HG03342 (cell line): ENCODE measurements around the gene PDE6B.
"Not testable (repeated sequence)": the region's sequence is repeated elsewhere in the genome, so short reads cannot be mapped to it uniquely, and the experiment has no call there.

ENCODE experiments used
- ATAC-seq: cut with Tn5 transposase; IDR thresholded peaks from one replicate; pipeline ENCODE4 v1.9.1; 2021; ENCODE audit warnings: mild to moderate bottlenecking, moderate library complexity; ENCODE audit not compliant: unreplicated experiment

PDE6B gene

DNA sequence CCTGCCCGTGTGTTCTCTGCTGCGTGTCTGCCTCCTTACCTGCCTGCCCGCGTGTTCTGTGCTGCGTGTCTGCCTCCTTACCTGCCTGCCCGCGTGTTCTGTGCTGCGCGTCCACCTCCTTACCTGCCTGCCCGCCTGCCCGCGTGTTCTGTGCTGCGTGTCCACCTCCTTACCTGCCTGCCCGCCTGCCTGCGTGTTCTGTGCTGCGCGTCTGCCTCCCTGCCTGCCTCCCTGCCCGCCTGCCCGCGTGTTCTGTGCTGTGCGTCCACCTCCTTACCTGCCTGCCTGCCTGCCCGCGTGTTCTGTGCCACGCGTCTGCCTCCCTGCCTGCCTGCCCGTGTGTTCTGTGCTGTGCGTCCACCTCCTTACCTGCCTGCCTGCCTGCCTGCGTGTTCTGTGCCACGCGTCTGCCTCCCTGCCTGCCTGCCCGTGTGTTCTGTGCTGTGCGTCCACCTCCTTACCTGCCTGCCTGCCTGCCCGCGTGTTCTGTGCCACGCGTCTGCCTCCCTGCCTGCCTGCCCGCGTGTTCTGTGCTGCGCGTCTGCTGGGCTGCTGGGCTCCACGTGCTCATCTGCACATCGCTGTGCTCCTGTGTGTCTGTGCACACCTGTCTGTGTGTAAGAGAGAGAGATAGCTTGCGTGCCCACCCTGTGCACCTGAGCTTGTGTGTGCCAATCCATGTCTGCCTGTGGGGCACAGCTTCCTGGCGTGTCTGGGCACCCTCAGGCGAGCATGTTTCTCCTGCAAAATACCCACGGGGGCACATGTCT, 9.9 kb downstream of the PDE6B start:
- not testable (repeated sequence) for ATAC-seq

DNA sequence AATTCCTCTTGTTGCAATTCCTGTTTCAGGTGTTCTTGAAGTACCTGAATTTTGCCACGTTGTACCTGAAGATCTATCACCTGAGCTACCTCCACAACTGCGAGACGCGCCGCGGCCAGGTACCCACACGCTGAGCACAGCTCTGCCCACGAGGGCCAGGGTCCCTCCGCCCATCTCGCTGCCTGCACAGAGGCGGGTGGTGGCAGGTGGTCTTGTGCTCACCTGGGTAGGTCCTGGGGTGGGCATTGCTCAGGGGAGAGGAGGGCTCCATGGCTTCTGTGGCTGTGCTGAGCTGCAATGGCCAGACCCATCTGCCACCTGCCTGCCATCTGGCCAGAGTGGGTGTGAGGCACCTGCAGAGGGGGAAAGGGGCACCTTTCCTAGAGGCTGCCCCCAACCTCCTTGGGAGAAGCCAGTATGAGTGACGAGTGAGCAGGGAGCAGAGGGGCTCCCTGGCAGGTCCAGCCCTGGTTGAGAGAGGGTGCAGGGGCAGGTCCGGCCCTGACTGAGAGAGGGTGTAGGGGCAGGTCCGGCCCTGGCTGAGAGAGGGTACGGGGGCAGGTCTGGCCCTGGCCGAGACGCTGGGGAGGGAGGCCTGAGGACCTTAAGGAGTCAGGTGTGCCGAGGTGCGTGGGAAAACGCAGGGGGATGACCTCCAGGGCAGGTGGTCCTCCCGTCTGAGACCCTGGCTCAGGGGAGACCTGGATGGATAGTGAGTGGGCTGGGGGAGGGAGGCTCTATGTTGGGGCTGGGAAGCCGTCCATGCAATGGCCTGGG, 10.7 kb downstream of the PDE6B start:
- no peak for ATAC-seq

DNA sequence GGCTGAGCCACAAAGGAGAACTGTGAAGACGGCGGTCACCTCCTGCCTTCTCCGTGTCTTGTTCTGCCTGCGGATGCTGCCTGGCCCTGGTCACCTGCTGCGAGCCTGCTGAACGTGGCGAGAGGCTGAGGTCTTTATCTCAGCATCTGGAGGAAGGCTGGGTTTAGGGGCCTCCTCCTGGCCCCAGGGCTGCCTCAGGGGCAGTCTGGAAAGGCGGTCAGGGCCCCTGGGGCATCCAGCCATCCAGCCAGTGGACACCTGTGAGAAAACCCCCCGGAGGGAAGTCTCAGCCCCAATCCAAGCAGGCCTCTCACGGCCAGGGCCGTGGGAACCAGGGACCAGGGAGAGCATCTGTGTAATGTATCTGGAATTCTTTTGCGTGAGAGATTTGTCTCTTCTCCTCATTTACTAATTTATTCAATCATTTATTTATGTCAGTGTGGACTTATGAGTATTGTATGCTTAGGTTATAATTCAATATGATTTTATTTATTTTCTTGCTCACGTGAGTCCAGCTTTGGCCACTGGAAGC, 11.3 kb downstream of the PDE6B start:
- no peak for ATAC-seq

DNA sequence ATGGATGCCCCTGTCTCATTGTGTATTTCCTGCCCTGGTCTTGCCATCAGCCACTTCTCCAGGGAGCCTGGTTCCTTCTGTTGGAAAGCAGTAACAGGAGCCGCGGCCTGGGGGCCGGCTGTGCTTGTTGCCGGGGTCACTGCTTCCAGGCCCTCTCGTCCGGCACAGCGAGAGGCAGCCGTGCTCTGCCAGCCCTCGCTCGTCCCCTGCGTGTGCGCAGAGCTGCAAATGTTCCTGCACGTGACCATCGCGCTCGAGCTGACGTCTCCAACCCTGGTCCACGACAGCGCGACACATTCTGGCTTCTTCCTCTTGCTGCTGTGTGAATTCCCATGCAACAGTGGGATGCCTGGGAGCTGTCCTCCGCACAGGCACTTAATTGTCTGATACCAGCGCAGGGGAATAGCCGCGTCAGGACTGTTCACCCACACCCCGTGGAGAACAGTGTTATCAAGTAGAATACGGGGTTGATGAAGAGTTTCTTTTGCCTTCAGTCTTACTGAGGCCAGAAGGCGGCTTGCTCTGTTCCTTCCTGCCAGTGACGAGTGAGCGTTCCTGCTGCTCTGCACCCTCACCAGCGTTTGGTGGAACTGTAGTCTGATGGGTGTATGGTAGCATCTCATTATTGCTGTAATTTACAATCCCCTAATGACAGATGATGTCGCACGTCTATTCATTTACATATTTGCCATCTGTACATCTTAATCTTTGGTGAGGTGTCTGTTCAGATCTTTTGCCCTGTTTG, 12.3 kb downstream of the PDE6B start:
- no peak for ATAC-seq

- not testable (repeated sequence) for ATAC-seq
Observed at GRCh38 chr4:642366-642765, 17.0 kb downstream of the PDE6B start.

DNA sequence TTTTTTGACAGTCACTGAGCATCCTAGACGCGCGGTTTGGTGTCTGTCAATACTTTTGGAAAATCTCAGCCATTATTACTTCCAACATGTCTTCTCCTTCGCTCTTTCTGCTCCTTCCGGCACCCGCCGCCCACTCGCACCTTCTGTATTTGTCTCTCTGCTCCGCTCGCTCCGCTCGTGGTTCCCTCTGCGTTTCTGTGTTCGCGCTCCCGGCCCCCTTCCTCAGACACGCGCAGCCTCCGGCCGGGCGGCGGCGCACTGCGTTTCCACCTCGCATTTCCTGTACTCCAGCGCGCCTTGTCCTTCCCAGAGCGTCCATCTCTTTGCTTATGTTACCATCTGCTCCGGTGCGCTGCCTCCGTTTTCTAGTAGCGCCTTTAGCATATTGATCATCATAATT, 21.1 kb downstream of the PDE6B start:
- no peak for ATAC-seq

GRCh38 chr4:647481-647880, 22.1 kb downstream of the PDE6B start:
- ATAC-seq: no peak

GRCh38 chr4:648579-649292, 23.4 kb downstream of the PDE6B start:
- ATAC-seq: no peak

DNA sequence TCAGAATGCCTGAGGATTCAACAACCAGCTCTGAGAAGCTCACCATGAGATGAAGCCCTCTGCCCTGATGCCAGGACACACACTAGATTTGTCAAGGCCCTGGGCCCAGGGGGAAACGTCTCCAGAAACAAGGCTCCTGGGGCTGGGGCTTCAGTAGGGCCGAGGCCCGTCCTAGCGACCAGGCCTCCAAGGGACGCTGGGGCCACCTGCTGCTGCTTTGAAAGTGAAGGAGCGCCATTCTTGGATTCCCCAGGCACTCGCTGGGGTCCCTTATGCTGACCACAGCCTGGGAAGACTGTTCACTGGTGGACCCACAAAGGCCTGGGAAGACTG, 23.9 kb downstream of the PDE6B start:
- ATAC-seq: no peak

DNA sequence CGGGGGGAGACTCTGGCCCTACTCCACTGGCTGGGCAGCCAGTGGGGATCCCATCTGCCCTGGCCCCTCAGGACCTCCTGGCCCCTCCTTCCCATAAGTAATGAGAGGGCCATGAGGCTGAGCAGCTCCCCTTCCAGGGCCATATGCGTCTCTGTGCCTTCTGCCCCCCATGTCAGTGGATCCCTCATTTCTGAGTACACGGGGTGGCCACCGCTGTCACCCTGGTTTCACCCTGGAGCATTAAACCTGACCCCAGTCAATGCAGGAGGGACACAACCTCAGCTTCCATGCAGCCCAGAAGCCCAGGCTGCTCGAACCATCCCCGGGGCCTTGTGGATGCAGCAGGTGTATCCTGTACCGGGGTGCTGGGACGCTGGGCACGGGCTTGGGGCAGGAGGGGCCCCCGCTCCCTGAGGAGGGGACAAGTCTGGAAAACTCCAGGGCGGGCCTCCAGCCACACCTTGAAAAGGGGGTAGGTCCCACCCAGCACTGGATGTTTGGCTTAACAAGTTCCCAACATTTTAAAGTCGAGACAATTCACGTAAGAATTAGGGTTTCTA, 24.5 kb downstream of the PDE6B start:
- no peak for ATAC-seq

DNA sequence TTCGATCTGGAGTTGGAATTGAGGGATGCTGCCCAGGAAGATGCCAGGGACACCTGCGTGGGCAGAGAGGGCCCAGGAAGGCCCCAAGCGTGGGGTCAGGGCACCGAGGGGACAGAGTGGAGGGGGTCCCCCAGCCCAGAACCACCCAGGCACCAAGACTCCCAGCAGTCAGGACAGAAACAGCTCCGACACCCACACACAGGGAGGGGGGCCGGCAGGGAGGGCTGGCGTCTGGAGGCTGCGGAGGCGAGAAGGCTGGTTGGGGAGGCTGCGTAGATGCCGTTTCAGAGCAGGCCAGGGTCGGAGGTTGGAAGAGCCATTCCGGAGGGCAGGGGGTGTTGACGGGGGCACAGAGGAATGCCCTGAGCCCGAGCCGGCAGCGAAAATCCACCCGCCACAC, 25.1 kb downstream of the PDE6B start:
- no peak for ATAC-seq

DNA sequence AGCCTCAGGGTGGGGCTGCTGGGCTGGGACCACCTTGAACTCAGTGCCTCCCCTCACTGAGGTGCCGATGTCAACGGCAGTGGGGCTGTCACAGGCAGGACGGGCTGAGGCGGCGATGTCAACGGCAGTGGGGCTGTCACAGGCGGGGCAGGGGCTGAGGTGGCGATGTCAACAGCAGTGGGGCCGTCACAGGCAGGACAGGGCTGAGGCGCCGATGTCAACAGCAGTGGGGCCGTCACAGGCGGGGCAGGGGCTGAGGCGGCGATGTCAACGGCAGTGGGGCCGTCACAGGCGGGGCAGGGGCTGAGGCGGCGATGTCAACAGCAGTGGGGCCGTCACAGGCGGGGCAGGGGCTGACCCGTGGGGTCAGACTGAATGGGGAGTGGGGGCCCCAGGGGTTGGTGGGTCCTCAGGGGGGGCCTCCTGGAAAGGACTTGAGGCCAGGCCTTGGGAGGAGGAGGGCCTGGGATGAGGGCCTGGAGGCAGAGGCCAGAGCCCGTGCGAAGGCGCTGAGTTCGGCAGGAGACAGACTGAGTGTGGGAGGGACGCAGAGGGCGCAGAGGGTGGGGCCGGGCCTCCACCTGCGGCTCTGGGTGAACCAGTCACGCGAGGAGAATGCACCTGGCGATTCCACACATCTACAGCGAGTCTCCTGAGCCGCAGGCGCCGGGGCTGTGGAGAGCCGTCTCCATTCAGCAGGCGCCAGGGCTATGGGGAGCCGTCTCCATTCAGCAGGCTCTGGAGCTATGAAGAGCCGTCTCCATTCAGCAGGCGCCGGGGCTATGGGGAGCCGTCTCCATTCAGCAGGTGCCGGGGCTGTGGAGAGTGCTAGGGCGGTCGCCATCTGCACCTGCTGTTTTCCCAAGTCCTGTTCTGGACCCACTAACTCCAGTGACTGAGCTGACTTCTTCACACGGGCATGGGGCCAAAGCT, 25.8 kb downstream of the PDE6B start:
- ATAC-seq: no peak

DNA sequence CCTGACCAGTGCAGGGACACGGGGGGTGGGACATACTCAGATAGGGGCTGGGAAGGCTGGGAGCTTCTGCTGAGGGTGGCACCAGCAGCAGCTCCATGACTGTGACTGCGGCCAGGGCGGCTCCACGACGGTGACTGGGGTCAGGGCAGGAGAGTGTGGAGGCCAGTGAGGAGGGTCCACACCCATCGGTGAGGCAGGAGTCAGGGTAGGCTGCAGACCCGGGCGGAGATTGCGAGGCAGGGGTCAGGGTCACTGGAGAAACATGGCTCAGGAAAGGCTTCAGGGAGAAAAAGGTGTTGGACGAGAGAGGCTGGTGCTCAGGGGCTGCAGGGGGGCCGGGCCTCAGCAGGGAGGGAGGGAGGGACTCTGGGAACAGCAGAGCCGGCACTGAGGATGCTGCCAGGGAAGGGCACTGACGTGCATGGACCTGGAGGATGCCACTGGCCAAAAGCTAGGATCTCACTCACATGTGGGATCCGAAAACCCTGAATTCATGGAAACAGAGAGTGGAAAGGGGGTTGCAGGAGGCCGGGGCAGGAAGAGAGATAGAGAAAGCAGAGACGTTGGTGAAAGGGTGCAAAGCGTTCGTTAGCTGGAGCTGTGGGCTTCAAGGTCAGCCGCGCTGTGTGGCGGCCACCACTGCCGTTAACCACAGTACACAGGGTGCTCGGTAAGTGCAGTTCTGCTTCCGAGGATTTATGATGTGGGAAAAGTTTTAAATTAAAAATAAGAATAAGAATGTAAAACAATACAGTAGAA, 26.7 kb downstream of the PDE6B start:
- ATAC-seq: no peak

DNA sequence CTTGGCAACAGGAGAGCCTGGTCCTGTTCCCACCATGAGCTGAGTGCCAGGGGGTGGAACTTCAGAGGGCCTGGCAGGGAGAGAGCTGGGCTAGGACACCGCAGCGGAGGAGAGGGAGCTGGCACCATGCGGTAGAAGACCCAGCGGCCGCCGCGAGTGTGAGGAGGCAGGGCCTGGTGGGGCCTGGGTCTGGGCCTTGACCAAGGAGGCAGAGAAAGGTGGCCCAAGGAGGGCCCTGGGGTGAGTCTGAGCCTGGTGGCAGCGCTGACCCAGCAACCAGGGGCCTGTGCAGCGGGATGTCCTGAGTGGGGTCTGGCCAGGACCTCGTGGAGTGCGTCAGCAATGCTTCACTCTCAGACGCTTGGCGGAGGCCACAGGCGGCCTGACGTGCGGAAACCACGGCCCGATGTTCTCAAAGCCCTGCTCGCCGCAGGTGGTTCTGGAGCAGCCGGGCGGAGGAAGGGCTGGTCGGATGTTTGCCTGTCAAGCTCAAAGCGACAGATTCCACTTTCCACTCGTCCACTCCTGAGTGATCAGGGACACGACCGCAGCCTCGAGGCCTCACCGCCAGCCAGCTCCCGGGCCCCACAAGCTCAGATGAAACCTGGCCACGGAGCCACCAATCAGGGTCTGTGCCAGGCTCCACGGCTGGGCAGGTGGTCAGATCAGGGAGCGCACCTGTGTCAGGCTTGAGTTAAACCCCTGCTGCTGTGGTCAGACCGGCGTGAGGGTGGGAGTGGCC, 27.9 kb downstream of the PDE6B start:
- no peak for ATAC-seq

GRCh38 chr4:653831-654502, 28.6 kb downstream of the PDE6B start:
- no peak for ATAC-seq

DNA sequence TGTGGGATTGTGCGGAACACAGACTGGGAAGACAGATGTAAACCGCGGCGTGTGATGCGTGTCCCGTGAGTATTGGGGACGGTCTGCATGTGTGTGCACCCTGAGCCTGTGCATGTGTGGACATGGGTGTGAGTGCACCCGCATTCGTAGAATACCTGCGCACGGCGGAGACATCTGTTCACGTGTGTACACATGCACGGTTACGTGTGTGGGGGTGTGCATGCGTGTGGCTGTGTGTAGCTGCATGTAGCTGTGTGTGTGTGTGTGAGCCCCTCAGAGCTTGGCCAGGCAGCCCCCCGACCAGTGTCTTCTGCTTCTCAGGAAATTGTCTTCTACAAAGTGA, 29.1 kb downstream of the PDE6B start:
- no peak for ATAC-seq

DNA sequence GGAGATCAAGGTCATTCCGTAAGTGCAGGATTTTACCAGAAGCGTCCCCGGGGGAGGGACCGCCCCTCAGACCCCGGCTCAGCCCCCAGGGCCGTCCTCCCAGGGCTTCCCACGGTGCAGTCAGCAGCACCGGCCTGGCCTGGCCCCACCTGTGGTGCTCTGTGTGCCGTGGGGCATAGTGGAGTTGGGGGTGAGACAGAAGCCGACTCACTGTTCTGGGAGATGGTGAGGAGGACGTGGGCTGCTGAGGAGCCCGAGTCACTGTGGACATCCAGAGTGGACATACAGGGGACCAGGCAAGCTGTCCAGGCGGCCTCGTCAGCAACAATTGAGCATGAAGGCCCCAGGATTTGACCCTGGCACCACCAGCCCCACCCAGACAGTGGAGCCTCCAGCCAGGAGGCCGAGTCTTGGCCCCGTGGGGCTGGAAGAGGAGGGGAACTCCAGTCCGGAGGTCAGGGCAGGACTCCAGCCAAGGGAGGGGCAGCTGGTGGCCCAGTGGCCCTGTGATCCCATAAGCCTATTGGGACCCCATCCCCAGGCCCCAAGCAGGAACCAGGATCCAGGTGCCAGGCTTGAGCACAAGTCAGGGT, 29.6 kb downstream of the PDE6B start:
- ATAC-seq: no peak
